ENCODE measurements around the gene SP5.
"Not testable (repeated sequence)": the region's sequence is repeated elsewhere in the genome, so short reads cannot be mapped to it uniquely, and the experiment has no call there.

SP5 gene

GRCh38 chr2:170711196-170711773 lies 3.9 kb upstream of the SP5 start:
- no peak for DNase-seq (ENCODE audit: low read depth)

- DNase-seq (ENCODE audit: low read depth): no peak
Observed at GRCh38 chr2:170711774-170712652, 3.1 kb upstream of the SP5 start.

- no peak for DNase-seq (ENCODE audit: low read depth)
Observed at GRCh38 chr2:170712653-170713542, 2.2 kb upstream of the SP5 start.

GRCh38 chr2:170713543-170714380 lies 1.4 kb upstream of the SP5 start:
- no peak for DNase-seq (ENCODE audit: low read depth)

- DNase-seq (ENCODE audit: low read depth): no peak
Observed at GRCh38 chr2:170714381-170715061, 616 bp upstream of the SP5 start.

- no peak for DNase-seq (ENCODE audit: low read depth)
Observed at GRCh38 chr2:170715932-170716777, 1.0 kb downstream of the SP5 start.

- no peak for DNase-seq (ENCODE audit: low read depth)
Observed at GRCh38 chr2:170716851-170717598, 1.9 kb downstream of the SP5 start.

- no peak for DNase-seq (ENCODE audit: low read depth)
Observed at GRCh38 chr2:170717599-170717963, 2.4 kb downstream of the SP5 start.

- DNase-seq (ENCODE audit: low read depth): no peak
Observed at GRCh38 chr2:170717991-170718589, 3.0 kb downstream of the SP5 start.

- DNase-seq (ENCODE audit: low read depth): no peak
Observed at GRCh38 chr2:170719810-170720209, 4.7 kb downstream of the SP5 start.

- no peak for DNase-seq (ENCODE audit: low read depth)
Observed at GRCh38 chr2:170721678-170722077, 6.5 kb downstream of the SP5 start.

GRCh38 chr2:170722301-170722700 lies 7.2 kb downstream of the SP5 start:
- no peak for DNase-seq (ENCODE audit: low read depth)

GRCh38 chr2:170723446-170723958 lies 8.4 kb downstream of the SP5 start:
- no peak for DNase-seq (ENCODE audit: low read depth)

- DNase-seq (ENCODE audit: low read depth): no peak
Observed at GRCh38 chr2:170733798-170734600, 18.9 kb downstream of the SP5 start.

- not testable (repeated sequence) for DNase-seq (ENCODE audit: low read depth)
Observed at GRCh38 chr2:170734601-170735000, 19.5 kb downstream of the SP5 start.

- no peak for DNase-seq (ENCODE audit: low read depth)
Observed at GRCh38 chr2:170736628-170737027, 21.5 kb downstream of the SP5 start.

GRCh38 chr2:170737406-170737805 lies 22.3 kb downstream of the SP5 start:
- DNase-seq (ENCODE audit: low read depth): no peak

GRCh38 chr2:170737821-170738220 lies 22.7 kb downstream of the SP5 start:
- DNase-seq (ENCODE audit: low read depth): no peak

Measured in stimulated activated CD8-positive, alpha-beta memory T cell treated with anti-CD3 and anti-CD28 coated beads, Interleukin-4, amount 100 ng/mL, for 24 hours (primary cell).